ENCODE results near the gene PPP6C. TPM values are rescaled to one million over a fixed set of nuclear protein-coding genes. Genes with fewer than 3 reads are reported as not detected.
"Not testable (repeated sequence)": the region's sequence is repeated elsewhere in the genome, so short reads cannot be mapped to it uniquely, and the experiment has no call there.

PPP6C gene
- polyA plus RNA-seq, 1 experiment = 7.7 TPM

- CTCF ChIA-PET = no interaction called here
- POLR2A ChIA-PET = no interaction called here
- TF ChIP-seq CTCF (IDR thresholded peaks at IDR 0.05; ENCODE audit: insufficient read depth, low read depth, low read length) = no peak
- peak; percentile 40 for DNase-seq (ENCODE audit: low read depth)
- Histone ChIP-seq H3K27me3 (ENCODE audit: control insufficient read depth, insufficient read depth, low read length) (no peaks in the 10 kb centered on the region), H3K4me3 (ENCODE audit: low read depth, low read length) (no peak overlapping the region), H3K36me3 (ENCODE audit: control insufficient read depth, insufficient read depth, low read length) (peaks cover 1% of the 10 kb centered on the region)
These were observed 13.0 kb downstream of the PPP6C start for GRCh38 chr9:125176636-125177035.

GRCh38 chr9:125172031-125172755, 17.4 kb downstream of the PPP6C start:
- CTCF ChIA-PET = interaction anchor here (0.6 kb wide), 2 partner anchors 16 to 24 kb away, joined by 3 read pairs; no protein-coding TSS in a partner anchor
- H3K36me3 ChIP-seq (ENCODE audit: control insufficient read depth, insufficient read depth, low read length) = peaks cover 1% of the 10 kb centered on the region
- TF ChIP-seq CTCF (IDR thresholded peaks at IDR 0.05; ENCODE audit: insufficient read depth, low read depth, low read length) = no peak

GRCh38 chr9:125169895-125170294, 19.7 kb downstream of the PPP6C start:
- no peaks in the 10 kb centered on the region for H3K27me3 ChIP-seq (ENCODE audit: control insufficient read depth, insufficient read depth, low read length)
- no peak overlapping the region for H3K4me3 ChIP-seq (ENCODE audit: low read depth, low read length)
- ChIA-PET POLR2A (interaction anchor here (0.7 kb wide), 1 partner anchor 134 kb away, joined by 3 read pairs; no protein-coding TSS in a partner anchor), CTCF (no interaction called here)
- TF ChIP-seq CTCF (IDR thresholded peaks at IDR 0.05; ENCODE audit: insufficient read depth, low read depth, low read length) = no peak
- no peak for DNase-seq (ENCODE audit: low read depth)
- H3K36me3 ChIP-seq (ENCODE audit: control insufficient read depth, insufficient read depth, low read length) = peaks cover 1% of the 10 kb centered on the region

More at GRCh38 chr9:125172031-125172755, 17.4 kb downstream of the PPP6C start:
- no peak for DNase-seq (ENCODE audit: low read depth)
- no peak overlapping the region for H3K4me3 ChIP-seq (ENCODE audit: low read depth, low read length)
- POLR2A ChIA-PET = no interaction called here
- H3K27me3 ChIP-seq (ENCODE audit: control insufficient read depth, insufficient read depth, low read length) = no peaks in the 10 kb centered on the region

- no peak for DNase-seq (ENCODE audit: low read depth)
- POLR2A ChIA-PET = no interaction called here
- H3K36me3 ChIP-seq (ENCODE audit: control insufficient read depth, insufficient read depth, low read length) = no peaks in the 10 kb centered on the region; the same call in 1 of the 2 replicates
- no peak overlapping the region for H3K4me3 ChIP-seq (ENCODE audit: low read depth, low read length)
- TF ChIP-seq CTCF (IDR thresholded peaks at IDR 0.05; ENCODE audit: insufficient read depth, low read depth, low read length) = no peak
- H3K27me3 ChIP-seq (ENCODE audit: control insufficient read depth, insufficient read depth, low read length) = no peaks in the 10 kb centered on the region
- CTCF ChIA-PET = interaction anchor here (0.9 kb wide), 1 partner anchor 37 kb away, joined by 4 read pairs; no protein-coding TSS in a partner anchor
These were observed 22.8 kb downstream of the PPP6C start for GRCh38 chr9:125166762-125167161.

- CTCF ChIA-PET; H3K27me3 ChIP-seq (ENCODE audit: control insufficient read depth, insufficient read depth, low read length); H3K36me3 ChIP-seq (ENCODE audit: control insufficient read depth, insufficient read depth, low read length); DNase-seq (ENCODE audit: low read depth); POLR2A ChIA-PET; H3K4me3 ChIP-seq (ENCODE audit: low read depth, low read length): not testable (repeated sequence)
These were observed 26.7 kb downstream of the PPP6C start for GRCh38 chr9:125162891-125163290.

Data from BJ (cell line).